ENCODE results near the gene C20orf96.

DNA sequence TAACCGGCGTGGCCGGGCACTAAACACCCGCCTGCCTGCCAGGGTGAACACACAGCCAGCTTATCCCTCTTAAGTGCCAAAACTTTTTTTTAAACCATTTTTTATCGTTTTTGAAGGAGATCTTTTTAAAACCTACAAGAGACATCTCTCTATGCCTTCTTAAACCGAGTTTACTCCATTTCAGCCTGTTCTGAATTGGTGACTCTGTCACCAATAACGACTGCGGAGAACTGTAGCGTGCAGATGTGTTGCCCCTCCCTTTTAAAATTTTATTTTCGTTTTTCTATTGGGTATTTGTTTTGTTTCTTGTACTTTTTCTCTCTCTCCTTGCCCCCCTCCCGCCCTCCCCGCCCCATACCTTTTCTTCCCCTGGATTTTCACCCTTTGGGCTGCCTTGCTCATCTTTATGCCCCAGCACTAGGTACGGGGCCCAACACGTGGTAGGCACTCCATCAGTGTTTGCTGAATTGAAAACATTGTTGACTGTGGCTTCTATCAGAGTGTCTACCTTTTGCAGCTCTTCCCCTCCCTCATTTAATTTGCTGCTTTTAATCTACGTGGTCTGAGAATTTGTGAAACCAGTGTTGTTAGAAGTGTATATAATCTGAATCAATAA lies 8.3 kb upstream of the C20orf96 start:
- no peak for TF ChIP-seq CTCF (IDR thresholded peaks at IDR 0.05)
- no peak for TF ChIP-seq EZH2 (IDR thresholded peaks at IDR 0.05; ENCODE audit: borderline replicate concordance, insufficient read depth, low read depth, low read length, poor library complexity, severe bottlenecking)
